HG02678 (cell line): ENCODE data around the gene MST1R.

Experiments
- ATAC-seq: cut with Tn5 transposase; IDR thresholded peaks from one replicate; pipeline ENCODE4 v1.9.1; 2021; ENCODE audit warnings: mild to moderate bottlenecking, moderate library complexity; ENCODE audit not compliant: unreplicated experiment

Gene MST1R

DNA sequence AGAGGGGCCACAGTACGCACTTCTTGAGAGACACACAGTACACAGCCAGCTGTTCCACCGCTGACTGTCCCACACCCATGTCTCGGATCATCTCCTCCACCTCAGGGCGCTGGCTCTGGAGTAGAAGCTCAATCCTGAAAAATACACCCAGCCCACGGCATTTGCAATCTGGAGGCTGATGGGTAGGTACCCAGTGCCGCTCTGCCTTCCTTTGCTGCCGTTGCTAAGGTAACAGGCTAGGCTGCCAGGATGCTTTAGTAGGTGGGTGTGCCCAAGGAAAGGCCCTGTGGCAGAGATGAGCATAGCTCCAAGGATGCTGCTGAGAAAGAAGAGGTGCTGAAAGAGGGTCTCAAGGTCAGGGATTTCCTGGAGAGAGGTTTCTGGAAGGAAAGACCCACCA, 61.9 kb downstream of the MST1R start:
- no peak for ATAC-seq

DNA sequence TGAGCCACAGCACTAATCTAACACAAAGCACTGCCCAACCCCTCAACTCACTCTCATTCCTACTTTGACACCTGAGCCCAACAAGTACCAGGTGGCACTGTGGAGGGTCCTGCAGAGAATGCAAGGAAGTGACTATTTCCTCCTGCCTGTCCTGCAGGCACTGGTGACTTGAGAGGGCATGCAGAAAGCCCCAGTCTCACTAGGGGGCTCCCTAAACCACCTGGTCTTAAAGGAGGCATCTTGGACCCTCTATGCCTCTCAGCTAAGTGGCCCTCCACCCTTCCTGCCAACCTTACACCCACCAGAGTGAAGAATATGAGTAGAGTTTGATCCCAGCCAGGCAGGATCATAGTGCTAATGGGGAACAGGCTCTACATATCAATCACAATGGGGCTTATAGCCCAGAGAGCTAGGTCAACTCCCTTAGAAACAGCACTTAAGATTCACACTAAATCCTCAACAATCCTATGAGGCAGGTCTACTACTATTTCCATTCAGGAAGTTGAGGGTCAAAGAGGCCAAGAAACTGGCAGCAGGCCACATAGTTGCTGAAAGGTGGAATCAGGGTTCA, 62.5 kb downstream of the MST1R start:
- no peak for ATAC-seq

DNA sequence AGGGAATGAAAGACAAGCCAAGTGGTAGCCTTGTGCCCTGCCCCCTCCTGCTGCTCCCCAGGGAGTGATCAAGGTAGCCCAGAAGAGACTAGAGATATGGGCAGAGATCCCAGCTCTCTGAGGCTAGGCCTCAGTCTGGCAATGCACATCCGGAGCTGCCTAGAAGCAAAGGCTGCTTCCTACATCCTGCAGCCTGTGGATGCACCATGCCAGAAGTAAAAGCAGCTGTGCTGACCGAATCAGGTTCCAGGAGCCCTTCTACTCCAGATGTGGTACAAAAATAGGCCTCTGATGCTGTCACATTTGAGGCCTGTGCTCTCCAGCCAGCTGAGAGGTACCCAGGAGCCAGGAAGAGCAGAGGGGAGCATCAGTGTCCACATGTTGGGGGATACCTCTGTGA, 63.3 kb downstream of the MST1R start:
- ATAC-seq = no peak

DNA sequence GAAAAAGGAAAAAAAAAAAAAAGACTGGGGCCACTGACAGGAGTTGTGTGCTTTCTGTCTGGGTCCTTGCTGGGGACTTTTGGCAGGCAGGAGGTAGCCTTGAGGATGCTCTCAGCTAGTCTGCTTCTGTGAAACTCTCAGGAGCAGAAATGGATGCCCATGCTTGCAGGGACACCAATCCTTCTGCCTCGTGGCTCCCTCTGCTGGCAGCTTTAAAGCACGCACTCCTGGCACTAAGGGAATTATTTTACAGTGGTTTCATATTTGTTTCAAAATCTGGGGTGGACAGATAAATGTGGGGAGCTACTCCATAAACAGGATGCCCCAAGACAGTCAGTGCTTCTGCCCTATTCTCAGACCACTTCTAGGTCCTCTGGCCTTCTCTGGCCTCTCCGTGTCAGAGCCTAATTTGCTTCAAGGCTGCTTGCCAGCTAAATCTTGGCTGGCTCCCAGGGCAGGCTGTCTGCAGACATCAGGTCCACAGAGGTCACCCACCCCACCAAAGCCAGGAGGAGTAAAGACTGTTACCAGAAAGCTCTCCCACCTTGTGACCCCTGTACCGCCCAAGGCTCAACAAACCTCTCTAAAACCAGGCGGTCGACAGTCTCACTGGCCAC, 64.4 kb downstream of the MST1R start:
- no peak for ATAC-seq
